LoVo (cell line): Measurements from ENCODE around the gene PSEN2.

ENCODE experiments used
- DNase-seq: peaks from one replicate; pipeline ENCODE4 v3.0.0-alpha.2; 2016; ENCODE audit warnings: low spot score

PSEN2 gene

DNA sequence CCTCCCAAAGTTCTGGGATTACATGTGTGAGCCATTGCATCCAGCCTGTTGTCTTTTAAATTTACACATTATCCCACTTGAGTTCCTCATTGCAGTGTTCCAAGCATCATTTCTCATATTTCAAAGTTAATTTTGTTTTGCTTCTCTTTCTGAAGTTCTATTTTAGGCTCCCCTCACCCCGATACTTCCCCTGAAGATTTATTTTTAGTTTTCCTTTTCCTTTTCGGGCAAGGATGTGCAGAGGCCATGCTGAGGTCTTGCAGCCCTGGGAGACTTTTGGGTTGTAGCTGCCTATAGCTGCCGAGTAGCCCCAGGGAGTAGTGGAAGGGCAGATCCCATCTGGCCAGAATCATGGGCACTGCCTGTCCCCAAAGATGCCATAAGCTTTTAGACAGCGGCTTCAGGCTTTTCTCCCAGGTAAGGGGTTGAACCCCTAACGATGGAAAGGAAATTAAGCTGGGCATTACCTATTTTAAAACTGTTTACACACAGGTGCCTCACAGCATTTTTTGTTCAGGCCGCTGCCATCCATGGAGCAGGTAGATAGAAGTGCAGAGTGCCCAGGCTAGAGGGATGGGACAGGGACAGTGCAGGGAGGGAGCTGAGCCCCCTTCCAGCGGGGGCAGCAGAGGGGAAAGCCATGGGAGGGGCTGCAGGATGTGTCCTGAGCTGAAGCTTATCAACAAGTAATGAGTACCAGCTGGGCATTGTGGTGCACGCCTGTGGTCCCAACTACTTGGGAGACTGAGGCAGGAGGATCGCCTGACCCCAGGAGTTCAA lies 15.9 kb downstream of the PSEN2 start:
- DNase-seq = no peak

- DNase-seq = no peak
Observed at GRCh38 chr1:226887006-226887405, 16.6 kb downstream of the PSEN2 start.

- no peak for DNase-seq
Observed at GRCh38 chr1:226888021-226888420, 17.6 kb downstream of the PSEN2 start.

DNA sequence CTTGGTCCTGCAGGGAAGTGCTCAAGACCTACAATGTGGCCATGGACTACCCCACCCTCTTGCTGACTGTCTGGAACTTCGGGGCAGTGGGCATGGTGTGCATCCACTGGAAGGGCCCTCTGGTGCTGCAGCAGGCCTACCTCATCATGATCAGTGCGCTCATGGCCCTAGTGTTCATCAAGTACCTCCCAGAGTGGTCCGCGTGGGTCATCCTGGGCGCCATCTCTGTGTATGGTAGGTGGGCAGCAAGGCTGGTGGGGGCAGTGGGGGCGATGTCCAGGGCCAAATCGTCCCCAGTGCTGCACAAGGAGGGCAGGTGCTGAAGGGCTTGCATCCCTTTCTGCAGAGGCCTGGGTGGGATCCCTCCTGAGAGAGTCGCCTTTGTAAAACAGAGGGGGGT lies 18.4 kb downstream of the PSEN2 start:
- DNase-seq = no peak

- no peak for DNase-seq
Observed at GRCh38 chr1:226889616-226890330, 19.4 kb downstream of the PSEN2 start.

DNA sequence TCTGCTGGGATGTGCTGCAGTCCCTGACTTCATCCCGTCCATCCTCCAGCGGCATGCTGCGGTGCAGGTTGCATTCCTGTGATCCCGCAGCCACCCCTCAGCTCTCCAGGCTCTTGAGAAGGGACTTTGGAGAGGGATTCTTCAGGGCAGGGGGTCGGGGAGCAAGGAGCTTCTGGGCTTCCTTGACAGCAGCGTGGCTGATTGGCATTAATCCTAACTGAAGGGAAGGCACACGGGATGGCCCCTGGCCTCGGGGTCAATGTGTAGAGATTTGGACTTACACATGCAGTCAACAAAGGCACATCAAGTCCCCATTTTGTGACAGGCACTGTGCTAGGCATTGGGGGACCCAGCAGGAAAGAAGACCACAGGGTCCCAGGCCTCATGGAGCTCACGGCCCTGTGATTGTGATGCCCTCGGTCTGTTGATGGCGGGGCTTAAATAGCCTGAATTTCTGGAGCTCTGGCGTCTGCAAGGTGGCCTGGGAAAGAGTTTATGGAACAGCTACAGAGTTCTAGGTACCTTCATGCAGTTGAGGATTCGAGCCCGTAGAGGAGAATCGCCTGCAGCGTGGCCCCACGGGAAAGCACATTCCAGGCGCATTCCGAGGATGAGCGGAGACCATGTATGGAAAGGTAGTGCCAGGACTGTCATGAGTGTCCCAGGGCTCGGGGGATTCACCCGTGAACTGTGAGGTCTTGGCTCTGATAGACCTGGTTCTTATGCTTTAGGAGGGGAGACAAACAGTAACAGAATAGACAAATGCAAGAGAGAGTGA lies 20.1 kb downstream of the PSEN2 start:
- DNase-seq = no peak

DNA sequence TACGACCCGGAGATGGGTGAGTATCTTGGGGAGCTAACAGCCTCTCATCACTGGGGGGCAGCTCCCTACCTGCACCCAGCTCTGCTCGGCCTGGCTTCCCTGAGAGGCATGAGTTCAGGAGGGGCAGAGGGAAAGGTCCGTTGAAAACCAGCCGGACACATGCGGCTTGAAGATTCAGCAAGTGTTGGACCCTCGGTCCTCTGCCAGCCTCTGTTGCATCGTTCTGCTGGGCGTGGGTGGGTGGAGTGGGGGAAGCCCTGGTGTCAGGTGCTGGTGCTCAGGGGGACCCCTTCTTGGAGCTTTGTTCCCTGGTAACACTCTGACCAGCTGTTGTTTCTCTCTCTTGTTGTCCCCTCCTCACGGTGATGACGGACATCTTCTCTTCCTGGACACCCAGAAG lies 20.9 kb downstream of the PSEN2 start:
- no peak for DNase-seq

- no peak for DNase-seq
Observed at GRCh38 chr1:226891846-226892523, 21.6 kb downstream of the PSEN2 start.

- DNase-seq = no peak
Observed at GRCh38 chr1:226892524-226892875, 22.1 kb downstream of the PSEN2 start.

DNA sequence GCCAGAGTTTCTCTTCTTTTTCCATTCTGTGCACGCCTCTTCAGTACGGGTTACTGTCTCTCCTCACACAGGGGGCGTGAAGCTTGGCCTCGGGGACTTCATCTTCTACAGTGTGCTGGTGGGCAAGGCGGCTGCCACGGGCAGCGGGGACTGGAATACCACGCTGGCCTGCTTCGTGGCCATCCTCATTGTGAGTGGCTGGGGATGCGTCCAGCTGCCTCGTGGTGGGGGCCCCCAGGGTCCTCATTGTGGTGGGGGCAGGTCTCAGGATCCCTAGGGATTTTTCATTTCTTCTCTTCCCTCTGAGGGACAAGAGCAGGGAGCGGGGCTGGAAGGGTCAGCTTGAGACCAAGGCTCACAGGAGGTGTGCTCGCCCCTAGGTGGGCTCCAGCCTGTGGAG lies 23.5 kb downstream of the PSEN2 start:
- no peak for DNase-seq

GRCh38 chr1:226894826-226895225 lies 24.4 kb downstream of the PSEN2 start:
- no peak for DNase-seq

- no peak for DNase-seq
Observed at GRCh38 chr1:226895644-226896043, 25.2 kb downstream of the PSEN2 start.

DNA sequence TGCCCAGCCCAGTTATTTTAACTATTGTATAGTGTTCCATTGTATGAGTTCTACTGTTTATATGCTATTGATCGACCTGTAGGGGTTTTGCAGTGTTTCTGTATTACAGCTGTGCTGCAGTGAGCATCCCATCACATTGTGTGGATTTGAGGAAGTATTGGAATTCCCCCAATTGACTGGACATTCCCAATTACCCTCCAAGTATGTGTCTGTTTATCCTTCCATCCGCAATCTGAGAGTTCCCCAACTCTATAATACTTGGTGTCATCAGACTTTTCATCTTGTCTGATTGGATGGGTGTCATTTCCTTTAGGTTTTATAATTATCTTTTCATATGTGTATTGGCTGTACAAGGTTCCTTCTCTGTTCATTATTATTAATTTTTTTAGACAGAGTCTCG lies 27.8 kb downstream of the PSEN2 start:
- DNase-seq = no peak

- DNase-seq = no peak
Observed at GRCh38 chr1:226901421-226901820, 31.0 kb downstream of the PSEN2 start.

- no peak for DNase-seq
Observed at GRCh38 chr1:226902601-226903000, 32.2 kb downstream of the PSEN2 start.

DNA sequence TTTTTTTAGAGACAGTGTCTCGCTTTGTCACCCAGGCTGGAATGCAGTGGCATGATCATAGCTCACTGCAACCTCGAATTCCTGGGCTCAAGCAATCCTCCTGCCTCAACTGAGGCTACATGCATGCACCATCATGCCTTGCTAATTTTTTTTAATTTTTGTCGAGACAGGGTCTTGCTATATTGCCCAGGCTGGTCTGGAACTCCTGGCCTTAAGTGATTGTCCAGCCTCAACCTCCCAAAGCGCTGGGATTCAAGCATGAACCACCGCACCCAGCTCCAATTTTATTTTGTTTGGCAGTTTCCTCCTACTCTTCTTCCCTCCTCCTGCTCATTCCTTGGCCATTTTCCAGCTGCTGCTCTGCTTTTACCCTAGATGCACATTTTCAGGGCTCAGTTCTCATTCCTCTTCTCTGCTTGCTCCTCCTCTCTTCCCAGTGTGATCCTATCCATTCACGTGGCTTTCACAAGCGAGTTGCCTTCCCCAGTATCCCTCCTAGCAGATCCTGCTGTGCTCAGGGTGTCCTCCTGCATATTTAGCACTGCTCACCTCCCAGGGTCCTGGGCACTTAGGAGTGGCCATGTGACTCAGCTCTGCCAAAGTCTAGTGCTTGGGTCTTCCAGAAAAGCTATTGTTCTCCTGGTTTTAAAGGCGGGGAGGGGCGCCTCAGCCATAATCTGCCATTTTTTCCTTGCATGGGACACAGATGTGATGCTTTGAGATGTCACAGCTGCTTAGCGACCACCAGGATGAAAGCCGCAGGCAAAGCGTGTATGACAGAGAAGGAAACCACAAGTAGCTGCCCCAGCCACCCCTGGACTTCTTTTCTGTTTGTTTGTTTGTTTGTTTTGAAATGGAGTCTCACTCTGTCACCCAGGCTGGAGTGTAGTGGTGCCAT lies 33.7 kb downstream of the PSEN2 start:
- no peak for DNase-seq

GRCh38 chr1:226904772-226905171 lies 34.4 kb downstream of the PSEN2 start:
- no peak for DNase-seq

GRCh38 chr1:226908419-226908818 lies 38.0 kb downstream of the PSEN2 start:
- no peak for DNase-seq

DNA sequence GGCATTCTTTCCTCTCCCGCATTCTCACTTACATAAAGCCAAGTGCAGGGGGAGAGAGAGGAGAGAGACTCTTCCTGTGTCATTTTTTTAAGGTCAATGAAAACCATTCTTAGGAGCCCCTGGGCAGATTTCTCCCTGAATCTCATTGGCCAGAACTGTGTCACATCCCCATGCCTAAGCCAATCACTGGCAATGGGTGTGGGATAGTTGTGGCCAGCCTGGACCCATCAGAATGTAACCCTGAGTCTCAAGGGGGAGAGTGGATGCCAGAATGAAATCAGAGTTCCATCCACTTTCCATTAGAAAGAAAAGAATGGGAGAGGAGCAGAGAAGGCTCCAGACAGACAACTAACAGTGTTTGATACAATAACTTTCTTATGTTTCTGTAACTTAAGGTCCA lies 38.5 kb downstream of the PSEN2 start:
- DNase-seq = no peak

GRCh38 chr1:226912587-226913176 lies 42.3 kb downstream of the PSEN2 start:
- no peak for DNase-seq

GRCh38 chr1:226915672-226915995 lies 45.2 kb downstream of the PSEN2 start:
- no peak for DNase-seq
